Upper lobe of left lung (tissue), 6 donors: ENCODE data around the gene MME. TPM values are rescaled to one million over a fixed set of nuclear protein-coding genes. Genes with fewer than 3 reads are reported as not detected.

Source experiments
- ATAC-seq, 2 donors: fragments of 200-7000 bp; cut with Tn5 transposase; one replicate each; pipeline ENCODE4 v1.9.1; 2022; ENCODE audit warnings: mild to moderate bottlenecking in 2 of 2, moderate library complexity in 2 of 2; ENCODE audit not compliant: low FRiP score in 2 of 2
- DNase-seq, 2 donors: peaks; one replicate each; pipeline ENCODE4 v3.0.0-alpha.2; 2019 to 2020
- H3K27ac ChIP-seq, 4 donors: fragments of 200-600 bp; sonication (generic); one replicate each; pipeline ENCODE4 v1.5.1; 2016 to 2019
- H3K27me3 ChIP-seq, 4 donors: fragments of 200-600 bp; sonication (generic); one replicate each; pipeline ENCODE4 v1.5.1; 2017 to 2019
- H3K36me3 ChIP-seq, 4 donors: fragments of 200-600 bp; sonication (generic); one replicate each; pipeline ENCODE4 v1.5.1; 2016 to 2019
- H3K4me1 ChIP-seq, 4 donors: fragments of 200-600 bp; sonication (generic); one replicate each; pipeline ENCODE4 v1.5.1; 2018 to 2019
- H3K4me3 ChIP-seq, 4 donors: fragments of 200-600 bp; sonication (generic); one replicate each; pipeline ENCODE4 v1.5.1; 2017 to 2019; ENCODE audit warnings: mild to moderate bottlenecking in 2 of 4, moderate library complexity in 1 of 4
- H3K9me3 ChIP-seq, 4 donors: fragments of 200-600 bp; sonication (generic); one replicate each; pipeline ENCODE4 v1.5.1; 2018 to 2019
- CTCF ChIP-seq, 6 experiments: fragments of 450-650 bp in 4 of 6; fragments of 200-600 bp in 2 of 6; sonication (generic) in 2 of 6; IDR thresholded peaks; one replicate each; pipeline ENCODE4 v1.5.1; 2016 to 2019; ENCODE audit warnings: antibody characterized with exemption in 6 of 6
- EP300 ChIP-seq, 4 donors: sonication (generic); formaldehyde crosslinking; IDR thresholded peaks; one replicate each; pipeline ENCODE4 v1.5.1; 2017; ENCODE audit warnings: antibody characterized with exemption in 4 of 4, control low read depth in 2 of 4
- POLR2A ChIP-seq, 4 donors: fragments of 450-650 bp; IDR thresholded peaks; one replicate each; pipeline ENCODE4 v1.5.1; 2016 to 2017; ENCODE audit warnings: antibody characterized with exemption in 4 of 4, mild to moderate bottlenecking in 2 of 4
- POLR2AphosphoS5 ChIP-seq, 2 donors: sonication (generic); formaldehyde crosslinking; IDR thresholded peaks; one replicate each; pipeline ENCODE4 v1.5.1; 2017; ENCODE audit warnings: antibody characterized with exemption in 2 of 2
- WGBS, 2 donors: methylation state at CpG; one replicate each; pipeline ENCODE4 v1.1.5; 2017 to 2018; 5-methylcytosine and 5-hydroxymethylcytosine counted together
- total RNA-seq, 6 donors: library from RNA; depleted of rRNA in 4 of 6; stranded (reverse); fragments of >200 nt in 4 of 6; gene quantifications; one replicate each; pipeline versions ENCODE4 v1.1.0 to v1.2.1, GENCODE V29; 2016 to 2021
- donor health status: DM: no; HTN: no; CAD: no; lungs with moderate emphysema.
- donor health status: DM: no; HTN: yes; CAD: no; lungs with severe emphysema.

The MME gene
- total RNA-seq: 100 to 1,000 TPM in 1 of 6 donors, 10 to 100 TPM in 5; 51.8 to 101 (median 74.8) TPM

- WGBS, 2 donors: 1% methylated on average over 22 to 35 of the region's 51 CpGs
These were observed at the start of gene MME for GRCh38 chr3:155079746-155080487. Gene MME (plus strand): TSS chr3:155080319. CDS start chr3:155084168, 3,849 bp downstream.

GRCh38 chr3:155031186-155031585 is 48.9 kb upstream of the MME start:
- Histone ChIP-seq H3K27ac (peak overlapping the region in 1 of 4 donors; percentile 23), H3K4me3 (no peak overlapping the region), H3K36me3 (no peaks in the 10 kb centered on the region), H3K4me1 (peaks cover 4 to 13% (median 9%) of the 10 kb centered on the region in 4 donors), H3K27me3 (no peaks in the 10 kb centered on the region), H3K9me3 (no peaks in the 10 kb centered on the region)
- DNase-seq (no peak), ATAC-seq (no peak)
- TF ChIP-seq POLR2AphosphoS5 (IDR thresholded peaks at IDR 0.05) (no peak), CTCF (IDR thresholded peaks at IDR 0.05) (no peak), POLR2A (IDR thresholded peaks at IDR 0.05) (no peak), EP300 (IDR thresholded peaks at IDR 0.05) (no peak)

More at GRCh38 chr3:155079746-155080487, at the start of gene MME:
- TF ChIP-seq CTCF (IDR thresholded peaks at IDR 0.05) (no peak), POLR2AphosphoS5 (IDR thresholded peaks at IDR 0.05) (no peak), EP300 (IDR thresholded peaks at IDR 0.05) (no peak), POLR2A (IDR thresholded peaks at IDR 0.05) (peak in 1 of 4 donors; percentile 40)
- H3K4me3 ChIP-seq: peak within 1 kb of the TSS; percentile 41 to 63 (median 46)
- H3K27ac ChIP-seq: peak within 1 kb of the TSS; percentile 14 to 81 (median 64)
- H3K27me3 ChIP-seq: peaks cover 0 to 7% (median 0%) of the 10 kb centered on the region in 4 donors
- ATAC-seq (peak; percentile 76 to 87), DNase-seq (peak; percentile 36 to 90)
- H3K4me1 ChIP-seq: peaks cover 7 to 15% (median 12%) of the 10 kb centered on the region in 4 donors
- no peaks in the 10 kb centered on the region for H3K36me3 ChIP-seq
- no peaks in the 10 kb centered on the region for H3K9me3 ChIP-seq

- Histone ChIP-seq H3K36me3 (no peaks in the 10 kb centered on the region), H3K27me3 (no peaks in the 10 kb centered on the region), H3K4me1 (no peaks in the 10 kb centered on the region), H3K4me3 (no peak overlapping the region), H3K9me3 (no peaks in the 10 kb centered on the region), H3K27ac (no peak overlapping the region)
- ATAC-seq: no peak
- no peak for TF ChIP-seq POLR2AphosphoS5 (IDR thresholded peaks at IDR 0.05)
- no peak for TF ChIP-seq POLR2A (IDR thresholded peaks at IDR 0.05)
- no peak for TF ChIP-seq CTCF (IDR thresholded peaks at IDR 0.05)
- no peak for TF ChIP-seq EP300 (IDR thresholded peaks at IDR 0.05)
- no peak for DNase-seq
These were observed 47.2 kb upstream of the MME start for GRCh38 chr3:155032918-155033317.

GRCh38 chr3:155034786-155035185 is 45.3 kb upstream of the MME start:
- H3K27ac ChIP-seq: no peak overlapping the region
- no peak for DNase-seq
- 67 to 68% methylated on average over 4 of the region's 4 CpGs for WGBS, 2 donors

More at GRCh38 chr3:155034786-155035185, 45.3 kb upstream of the MME start:
- no peaks in the 10 kb centered on the region for H3K9me3 ChIP-seq
- no peaks in the 10 kb centered on the region for H3K36me3 ChIP-seq
- no peak for TF ChIP-seq EP300 (IDR thresholded peaks at IDR 0.05)
- no peak for TF ChIP-seq POLR2A (IDR thresholded peaks at IDR 0.05)
- no peak for TF ChIP-seq POLR2AphosphoS5 (IDR thresholded peaks at IDR 0.05)
- TF ChIP-seq CTCF (IDR thresholded peaks at IDR 0.05): no peak
- no peak for ATAC-seq
- H3K27me3 ChIP-seq: no peaks in the 10 kb centered on the region
- H3K4me3 ChIP-seq: no peak overlapping the region
- no peaks in the 10 kb centered on the region for H3K4me1 ChIP-seq
